Fibroblast of lung (primary cell): ENCODE measurements around the gene MBOAT2. TPM values are rescaled to one million over a fixed set of nuclear protein-coding genes. Genes with fewer than 3 reads are reported as not detected.

Experiments used
- DNase-seq, 2 donors: peaks; one replicate each; pipeline versions ENCODE4 v3.0.0 to v3.0.0-alpha.2; 2010; ENCODE audit warnings: low read depth in 2 of 2
- H2AFZ ChIP-seq: 2 replicates; pipeline ENCODE4 v1.5.1; 2012; ENCODE audit warnings: low read length, control low read depth, inconsistent platforms
- H3K27ac ChIP-seq: 2 replicates; pipeline ENCODE4 v1.5.1; 2011; ENCODE audit warnings: low read length, control low read depth; ENCODE audit not compliant: insufficient read depth
- H3K27me3 ChIP-seq: 2 replicates; pipeline ENCODE4 v1.5.1; 2011; ENCODE audit warnings: mild to moderate bottlenecking, low read length; ENCODE audit not compliant: control insufficient read depth, insufficient read depth
- H3K36me3 ChIP-seq: 2 replicates; pipeline ENCODE4 v1.5.1; 2011; ENCODE audit warnings: low read length; ENCODE audit not compliant: control insufficient read depth, insufficient read depth
- H3K4me1 ChIP-seq: 2 replicates; pipeline ENCODE4 v1.5.1; 2011; ENCODE audit warnings: low read length; ENCODE audit not compliant: control insufficient read depth, insufficient read depth; ENCODE audit errors: extremely low read depth
- H3K4me2 ChIP-seq: 2 replicates; pipeline ENCODE4 v1.5.1; 2011; ENCODE audit warnings: low read length, control low read depth; ENCODE audit not compliant: insufficient read depth; ENCODE audit errors: extremely low read depth
- H3K4me3 ChIP-seq, 4 experiments: fragments of 200-600 bp in 1 of 4; sonication (generic) in 1 of 4; replicated peaks in 1 of 4; 2 replicates each; pipeline ENCODE4 v1.5.1; 2011 to 2016; ENCODE audit warnings: low read length in 4 of 4, low read depth in 3 of 4, mild to moderate bottlenecking in 3 of 4, control low read depth in 2 of 4, inconsistent platforms in 1 of 4, mixed read lengths in 1 of 4; ENCODE audit not compliant: insufficient read depth in 1 of 4; ENCODE audit errors: control extremely low read depth in 1 of 4
- H3K79me2 ChIP-seq: 2 replicates; pipeline ENCODE4 v1.5.1; 2012; ENCODE audit warnings: mild to moderate bottlenecking, low read length, inconsistent platforms; ENCODE audit not compliant: control insufficient read depth, insufficient read depth
- H3K9ac ChIP-seq: 2 replicates; pipeline ENCODE4 v1.5.1; 2011; ENCODE audit warnings: mild to moderate bottlenecking, low read length, control low read depth; ENCODE audit not compliant: insufficient read depth
- H3K9me3 ChIP-seq: 2 replicates; pipeline ENCODE4 v1.5.1; 2012; ENCODE audit warnings: low read depth, low read length; ENCODE audit not compliant: control insufficient read depth, insufficient read depth
- H4K20me1 ChIP-seq: 2 replicates; pipeline ENCODE4 v1.5.1; 2011; ENCODE audit warnings: low read length; ENCODE audit not compliant: control insufficient read depth, insufficient read depth; ENCODE audit errors: extremely low read depth
- CTCF ChIP-seq, 2 donors: IDR thresholded peaks in 1 of 2; conservative IDR thresholded peaks in 1 of 2; 1 replicate in 1 of 2; 2 replicates in 1 of 2; pipeline ENCODE4 v1.5.1; 2011 to 2012; ENCODE audit warnings: low read length in 2 of 2, control low read depth in 1 of 2, inconsistent platforms in 1 of 2, low read depth in 1 of 2, mild to moderate bottlenecking in 1 of 2
- EZH2 ChIP-seq: IDR thresholded peaks from 2 replicates; pipeline ENCODE4 v1.5.1; 2012; ENCODE audit warnings: low read length, control low read depth, mild to moderate bottlenecking; ENCODE audit errors: missing control alignments
- polyA plus RNA-seq, 2 donors: library from polyadenylated mRNA; depleted of rRNA in 1 of 2; stranded (reverse) in 1 of 2; unstranded in 1 of 2; fragments of >200 nt; gene quantifications; 2 replicates each; pipeline ENCODE4 v1.2.1, GENCODE V29; 2011 to 2012; ENCODE audit warnings: missing spikeins in 1 of 2
- total RNA-seq: library from RNA; depleted of rRNA; stranded (reverse); fragments of >200 nt; gene quantifications from 2 replicates; pipeline ENCODE4 v1.2.1, GENCODE V29; 2014

The MBOAT2 gene
- total and polyA plus RNA-seq, 2 donors (not counting 1 experiment from before 2014, with no cell fraction given): 46.4 to 68.3 TPM

DNA sequence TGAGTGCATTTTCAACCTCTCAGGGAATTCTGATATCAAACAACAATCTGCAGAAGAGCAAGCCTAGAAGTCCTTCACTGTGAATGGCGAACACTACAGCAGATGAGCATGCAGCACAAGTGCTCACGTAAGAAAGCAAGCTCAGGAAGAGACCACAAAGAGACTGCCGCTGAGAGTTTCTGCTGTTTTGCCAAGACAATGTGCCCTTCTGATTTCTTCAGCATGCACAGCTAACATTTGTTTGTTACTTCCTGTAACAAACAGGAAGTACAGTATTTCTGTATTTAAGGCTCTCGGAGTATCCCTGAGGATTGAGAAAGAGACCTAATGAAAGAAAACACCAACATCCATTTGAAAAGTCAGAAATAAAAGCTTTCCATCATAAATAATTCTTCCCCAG is 45.9 kb downstream of the MBOAT2 start:
- Histone ChIP-seq H3K79me2 (peaks cover 17% of the 10 kb centered on the region), H4K20me1 (no peaks in the 10 kb centered on the region), H3K36me3 (peaks cover 3% of the 10 kb centered on the region), H3K9me3 (no peaks in the 10 kb centered on the region), H3K4me3 (no peak overlapping the region), H3K27ac (no peak overlapping the region), H3K9ac (no peak overlapping the region), H3K27me3 (no peaks in the 10 kb centered on the region), H3K4me1 (no peaks in the 10 kb centered on the region), H2AFZ (no peak overlapping the region), H3K4me2 (no peak overlapping the region)
- no peak for TF ChIP-seq CTCF (conservative IDR thresholded peaks at IDR 0.05 in 1 of 2, IDR thresholded peaks at IDR 0.05 in 1 of 2; ENCODE audit: low read depth in 1 of 2, low read length in 2 of 2)
- TF ChIP-seq EZH2: no peak
- DNase-seq: peak in 1 of 2 donors; percentile 31

DNA sequence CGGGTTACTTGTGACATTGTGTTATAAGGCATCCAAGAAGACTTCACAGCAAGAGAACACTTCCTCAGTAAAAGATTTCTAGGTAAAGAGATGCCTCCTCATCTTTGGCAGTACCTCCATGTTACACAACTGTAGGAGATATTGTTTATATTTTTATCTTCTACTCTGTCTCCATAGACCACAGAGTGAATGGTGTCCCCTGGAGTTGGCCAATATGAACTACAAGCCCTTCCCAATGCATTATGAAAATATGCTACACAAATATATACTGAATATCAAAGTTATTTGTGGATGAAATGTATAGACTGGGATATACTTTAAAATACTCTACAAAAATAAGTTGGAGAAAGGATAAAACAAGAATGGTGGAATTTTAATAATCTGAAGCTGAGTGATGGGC is 46.7 kb downstream of the MBOAT2 start:
- no peaks in the 10 kb centered on the region for H4K20me1 ChIP-seq
- H3K79me2 ChIP-seq: peaks cover 14% of the 10 kb centered on the region
- DNase-seq: no peak
- no peaks in the 10 kb centered on the region for H3K27me3 ChIP-seq
- H3K36me3 ChIP-seq: peaks cover 3% of the 10 kb centered on the region
- H3K27ac ChIP-seq: no peak overlapping the region
- H3K4me2 ChIP-seq: no peak overlapping the region
- TF ChIP-seq EZH2 (no peak), CTCF (conservative IDR thresholded peaks at IDR 0.05 in 1 of 2, IDR thresholded peaks at IDR 0.05 in 1 of 2; ENCODE audit: low read depth in 1 of 2, low read length in 2 of 2) (peak in 1 of 2 donors; percentile 11)
- no peaks in the 10 kb centered on the region for H3K4me1 ChIP-seq
- H3K9ac ChIP-seq: no peak overlapping the region
- no peak overlapping the region for H3K4me3 ChIP-seq
- H3K9me3 ChIP-seq: no peaks in the 10 kb centered on the region
- no peak overlapping the region for H2AFZ ChIP-seq

DNA sequence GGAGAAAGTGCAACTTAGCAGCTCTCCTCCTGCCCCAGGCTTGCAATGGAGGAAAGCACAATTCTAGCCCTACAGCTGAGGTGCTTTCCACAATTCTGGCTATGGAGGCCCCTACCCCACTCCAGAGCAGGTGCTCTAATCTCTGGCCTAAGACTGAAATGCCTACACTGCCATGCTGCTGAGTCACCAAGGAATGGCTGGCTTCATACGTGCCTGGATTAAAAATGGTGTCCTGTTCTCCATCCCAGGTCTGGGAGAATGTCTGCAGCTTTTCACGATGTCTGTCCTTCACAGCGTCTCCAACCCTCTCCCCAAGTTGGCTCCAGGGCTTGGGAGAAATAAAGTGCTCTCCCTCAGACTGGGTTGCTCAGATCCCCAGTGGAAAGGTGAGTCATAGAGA is 48.5 kb downstream of the MBOAT2 start:
- no peak overlapping the region for H3K9ac ChIP-seq
- H4K20me1 ChIP-seq: no peaks in the 10 kb centered on the region
- peaks cover 3% of the 10 kb centered on the region for H3K36me3 ChIP-seq
- H3K9me3 ChIP-seq: no peaks in the 10 kb centered on the region
- H3K4me2 ChIP-seq: no peak overlapping the region
- peak in 1 of 2 donors; percentile 44 for DNase-seq
- no peaks in the 10 kb centered on the region for H3K4me1 ChIP-seq
- H2AFZ ChIP-seq: no peak overlapping the region
- H3K27ac ChIP-seq: no peak overlapping the region
- no peaks in the 10 kb centered on the region for H3K27me3 ChIP-seq
- no peak for TF ChIP-seq CTCF (conservative IDR thresholded peaks at IDR 0.05 in 1 of 2, IDR thresholded peaks at IDR 0.05 in 1 of 2; ENCODE audit: low read depth in 1 of 2, low read length in 2 of 2)
- TF ChIP-seq EZH2: no peak
- no peak overlapping the region for H3K4me3 ChIP-seq
- peaks cover 2% of the 10 kb centered on the region for H3K79me2 ChIP-seq
